Glomerular visceral epithelial cell (primary cell): ENCODE data around the gene TRPT1.

Source experiments
- DNase-seq: peaks from one replicate; pipeline ENCODE4 v3.0.0-alpha.2; 2016; ENCODE audit errors: extremely low spot score

TRPT1 gene

DNA sequence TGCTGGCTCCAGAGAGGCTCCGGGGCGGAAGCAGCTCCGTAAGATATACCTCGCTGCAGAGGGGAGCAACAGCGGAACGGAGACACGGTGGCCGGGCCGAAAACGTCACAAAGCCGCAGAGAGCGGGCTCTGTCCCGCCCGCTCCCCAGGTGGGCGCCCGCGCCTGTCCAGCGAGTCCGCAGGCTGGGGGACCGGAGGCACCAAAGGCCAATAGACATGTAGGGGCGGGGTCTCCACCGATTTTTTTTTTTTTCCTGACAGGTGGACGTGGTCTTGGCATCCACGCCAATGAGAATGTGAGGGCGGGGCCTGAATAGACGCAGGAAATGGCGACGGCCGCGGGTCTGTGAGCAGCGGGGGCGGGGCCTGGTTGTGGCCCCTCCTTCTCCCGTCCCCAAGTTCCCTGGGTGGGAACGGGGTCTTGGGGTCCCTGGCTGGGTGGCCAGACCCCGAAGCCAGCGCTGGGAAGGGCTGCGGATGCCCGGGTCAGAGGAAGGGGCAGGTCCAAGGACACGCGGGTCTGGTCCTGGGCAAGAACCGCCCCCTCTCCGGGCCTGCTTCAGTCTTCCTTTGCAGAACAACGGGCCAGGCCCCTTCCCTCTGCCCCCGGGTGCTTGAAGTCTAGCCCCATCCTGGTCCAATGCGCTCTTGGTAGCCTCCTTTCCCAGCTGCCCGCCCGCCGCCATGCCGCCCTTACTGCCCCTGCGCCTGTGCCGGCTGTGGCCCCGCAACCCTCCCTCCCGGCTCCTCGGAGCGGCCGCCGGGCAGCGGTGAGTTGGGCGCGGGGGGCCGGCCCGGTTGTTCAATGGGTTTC is 4.4 kb upstream of the TRPT1 start, which contains the start of gene DNAJC4:
TSS of gene DNAJC4 (plus strand) at position 378 of the 814 bp plus-strand sequence. CDS start at position 685, 307 bp downstream.
- DNase-seq = peak; percentile 91

DNA sequence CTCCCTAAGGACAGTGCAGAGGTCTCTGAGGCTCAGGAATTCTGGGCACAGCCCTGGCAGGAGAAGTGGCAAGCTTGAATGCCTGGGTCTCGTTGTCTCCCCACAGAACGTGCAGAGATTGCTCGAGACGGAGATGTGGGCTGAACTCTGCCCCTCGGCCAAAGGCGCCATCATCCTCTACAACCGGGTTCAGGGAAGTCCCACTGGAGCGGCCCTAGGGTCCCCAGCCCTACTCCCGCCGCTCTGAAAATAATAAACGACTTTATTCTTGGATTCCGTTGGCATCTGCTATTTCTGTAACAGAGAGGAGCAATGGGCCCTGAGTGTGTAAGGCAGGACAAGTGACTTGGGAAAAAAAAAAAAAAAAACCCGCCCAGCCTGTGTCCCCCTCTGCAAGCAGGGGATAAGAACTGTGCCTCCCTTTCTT is 3.8 kb upstream of the TRPT1 start:
- DNase-seq = no peak

DNA sequence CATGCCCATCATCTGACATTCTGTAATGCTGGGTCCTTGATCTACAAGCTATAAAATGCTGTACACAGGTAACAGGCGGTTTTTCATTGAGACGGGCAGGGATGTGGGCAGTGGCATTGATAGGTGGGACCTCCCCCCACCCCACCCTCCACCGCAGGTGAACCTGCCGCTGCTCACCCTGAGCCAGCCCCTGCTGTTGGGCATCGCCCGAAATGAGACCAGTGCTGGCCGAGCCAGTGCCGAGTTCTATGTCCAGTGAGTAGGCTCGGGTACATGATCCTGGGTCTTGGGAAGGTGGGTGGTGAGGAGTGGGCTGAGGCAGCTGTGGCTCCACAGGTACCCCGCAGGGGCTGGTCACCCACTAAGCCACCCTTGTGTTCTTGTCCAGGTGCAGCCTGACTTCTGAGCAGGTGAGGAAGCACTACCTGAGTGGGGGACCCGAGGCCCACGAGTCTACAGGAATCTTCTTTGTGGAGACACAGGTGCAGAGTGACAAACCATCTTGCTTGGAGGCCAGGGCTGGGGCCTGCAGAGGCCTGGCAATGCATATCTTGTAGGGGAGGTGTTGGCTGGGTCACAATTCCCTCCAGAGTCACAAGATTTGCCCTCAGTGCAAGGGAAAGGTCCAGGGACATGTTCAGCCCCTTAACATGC is 3.2 kb upstream of the TRPT1 start:
- no peak for DNase-seq

DNA sequence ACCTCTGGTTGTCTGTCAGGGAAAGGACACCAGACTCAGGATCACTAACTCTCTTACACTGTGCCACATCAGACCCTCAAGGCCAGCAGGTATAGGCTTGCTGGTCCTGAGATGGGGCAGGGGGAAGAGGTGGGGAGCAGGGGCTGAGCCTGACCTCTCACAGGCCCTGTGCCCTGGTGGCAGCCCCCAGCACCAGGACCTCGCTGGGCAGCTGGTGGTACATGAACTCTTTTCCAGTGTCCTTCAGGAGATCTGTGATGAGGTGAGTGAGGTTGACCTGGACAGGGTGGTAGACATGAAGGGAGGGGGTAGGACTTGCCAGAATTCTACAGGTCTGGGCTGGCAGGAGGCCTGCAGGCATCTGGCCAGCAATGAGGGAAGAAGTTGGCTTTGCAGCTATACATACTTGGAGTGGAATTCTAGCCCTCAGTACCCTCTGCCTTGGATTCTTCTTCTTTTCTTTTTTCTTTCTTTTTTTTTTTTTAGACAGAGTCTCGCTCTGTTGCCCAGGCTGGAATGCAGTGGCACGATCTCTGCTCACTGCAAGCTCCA is 1.5 kb upstream of the TRPT1 start:
- peak; percentile 26 for DNase-seq

DNA sequence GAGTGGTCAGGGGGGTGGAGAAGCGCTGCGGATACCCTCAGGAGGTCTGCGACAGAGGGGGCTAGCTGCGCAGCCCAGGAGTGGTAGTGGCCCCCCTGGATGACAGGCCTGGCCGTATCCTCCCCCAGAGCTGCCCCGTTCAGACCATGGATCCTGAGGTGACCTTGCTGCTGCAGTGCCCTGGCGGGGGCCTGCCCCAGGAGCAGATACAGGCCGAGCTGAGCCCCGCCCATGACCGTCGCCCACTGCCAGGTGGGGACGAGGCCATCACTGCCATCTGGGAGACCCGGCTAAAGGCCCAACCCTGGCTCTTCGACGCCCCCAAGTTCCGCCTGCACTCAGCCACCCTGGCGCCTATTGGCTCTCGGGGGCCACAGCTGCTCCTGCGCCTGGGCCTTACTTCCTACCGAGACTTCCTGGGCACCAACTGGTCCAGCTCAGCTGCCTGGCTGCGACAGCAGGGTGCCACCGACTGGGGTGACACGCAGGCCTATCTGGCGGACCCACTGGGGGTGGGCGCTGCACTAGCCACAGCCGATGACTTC is 593 bp upstream of the TRPT1 start:
- peak; percentile 31 for DNase-seq

DNA sequence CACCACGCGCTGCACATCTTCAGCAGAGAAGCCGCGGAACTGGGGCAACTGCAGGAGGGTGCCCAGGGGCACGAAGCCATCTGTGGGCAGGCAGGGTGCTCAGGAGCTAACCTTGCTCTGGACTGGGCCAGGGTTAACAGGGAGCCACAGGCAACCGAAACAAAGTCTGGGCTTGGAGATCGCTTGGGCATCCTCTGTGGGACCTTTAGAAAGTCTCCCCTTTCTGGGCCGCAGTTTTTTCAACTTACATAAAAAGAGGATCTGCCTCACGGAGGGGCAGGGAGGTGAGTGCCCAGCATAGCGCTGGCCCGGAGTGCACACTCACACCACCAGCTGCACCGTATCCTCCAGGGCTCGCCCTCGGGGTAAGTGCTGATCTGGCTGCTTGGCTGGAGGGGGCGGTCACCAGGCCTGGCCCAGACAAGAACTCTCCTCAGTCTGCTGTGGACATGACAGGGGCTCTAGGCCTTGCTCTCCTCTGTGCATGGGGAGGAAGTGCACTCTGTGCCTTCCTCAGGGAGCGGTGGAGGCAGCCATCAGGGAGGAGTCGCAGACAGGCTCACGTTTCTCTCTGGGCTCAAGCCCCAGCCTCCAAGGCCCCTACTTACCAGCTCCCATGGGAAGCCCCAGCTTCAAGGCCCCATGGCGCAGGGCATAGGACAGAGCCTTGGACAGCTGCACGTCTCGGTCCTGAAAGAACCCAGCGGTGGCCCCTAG is 937 bp downstream of the TRPT1 start:
- no peak for DNase-seq

DNA sequence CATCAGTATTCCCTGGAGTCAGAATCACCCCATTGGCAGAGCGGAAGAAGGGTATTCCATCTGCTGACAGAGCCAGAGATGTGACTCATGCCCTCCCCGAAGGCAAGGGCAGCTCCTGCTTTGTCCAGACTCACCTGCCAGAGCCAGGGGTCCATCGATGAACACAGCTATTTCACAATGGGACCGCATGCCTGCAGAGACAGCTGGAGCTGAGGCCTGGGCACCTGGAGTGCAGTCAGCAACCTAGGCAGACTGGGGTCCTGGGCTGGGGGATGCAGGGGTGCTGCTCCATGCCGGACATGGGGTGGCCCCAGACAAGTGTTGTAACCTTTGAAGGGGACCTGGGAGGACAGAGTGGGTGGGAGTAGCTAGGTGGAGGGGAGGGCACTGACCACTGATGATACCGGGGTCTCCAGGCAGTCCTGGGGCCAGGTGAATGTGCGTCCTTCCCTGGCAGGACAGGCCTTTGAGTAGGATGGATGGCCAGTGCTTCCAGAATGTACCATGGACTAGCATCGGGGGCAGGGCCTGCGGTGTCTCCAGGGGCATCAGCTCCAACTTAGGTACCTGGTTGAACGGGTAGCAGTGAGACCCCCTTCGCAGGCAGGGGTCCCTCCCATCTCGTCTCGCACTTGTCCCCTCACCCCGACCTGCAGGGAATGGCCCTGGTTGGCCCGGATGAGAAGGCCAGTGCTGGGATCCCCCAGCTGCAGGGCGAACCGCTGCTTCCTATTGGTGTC is 1.7 kb downstream of the TRPT1 start:
- peak; percentile 42 for DNase-seq

DNA sequence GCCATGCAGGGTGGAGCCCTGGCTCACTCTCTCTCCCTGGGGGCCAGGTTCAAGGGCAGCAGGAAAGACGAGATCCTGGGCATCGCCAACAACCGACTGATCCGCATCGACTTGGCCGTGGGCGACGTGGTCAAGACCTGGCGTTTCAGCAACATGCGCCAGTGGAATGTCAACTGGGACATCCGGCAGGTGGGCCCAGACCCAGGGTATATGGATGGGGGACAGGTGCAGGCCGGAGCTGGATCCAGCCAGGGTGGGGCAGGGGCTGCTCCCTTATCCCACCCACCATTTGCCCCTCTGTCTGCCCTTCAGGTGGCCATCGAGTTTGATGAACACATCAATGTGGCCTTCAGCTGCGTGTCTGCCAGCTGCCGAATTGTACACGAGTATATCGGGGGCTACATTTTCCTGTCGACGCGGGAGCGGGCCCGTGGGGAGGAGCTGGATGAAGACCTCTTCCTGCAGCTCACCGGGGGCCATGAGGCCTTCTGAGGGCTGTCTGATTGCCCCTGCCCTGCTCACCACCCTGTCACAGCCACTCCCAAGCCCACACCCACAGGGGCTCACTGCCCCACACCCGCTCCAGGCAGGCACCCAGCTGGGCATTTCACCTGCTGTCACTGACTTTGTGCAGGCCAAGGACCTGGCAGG is 2.9 kb downstream of the TRPT1 start:
- DNase-seq = no peak

DNA sequence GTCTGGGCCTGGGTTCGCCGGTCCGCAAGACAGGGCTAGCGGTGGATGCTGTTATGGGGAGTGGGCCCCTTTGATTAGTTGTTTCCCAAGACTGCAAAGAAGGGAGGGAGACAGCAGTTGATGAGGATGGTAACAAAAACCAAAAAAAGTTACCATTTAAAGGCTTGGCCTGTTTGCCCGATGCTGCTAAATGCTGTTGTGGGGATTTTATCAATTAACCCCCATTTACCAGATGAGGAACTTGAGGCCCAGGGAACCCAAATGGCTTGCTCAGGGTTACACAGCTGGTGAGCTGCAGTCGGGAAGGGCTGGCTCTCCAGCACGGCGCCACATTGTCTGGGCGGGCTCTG is 3.4 kb downstream of the TRPT1 start:
- DNase-seq = no peak

DNA sequence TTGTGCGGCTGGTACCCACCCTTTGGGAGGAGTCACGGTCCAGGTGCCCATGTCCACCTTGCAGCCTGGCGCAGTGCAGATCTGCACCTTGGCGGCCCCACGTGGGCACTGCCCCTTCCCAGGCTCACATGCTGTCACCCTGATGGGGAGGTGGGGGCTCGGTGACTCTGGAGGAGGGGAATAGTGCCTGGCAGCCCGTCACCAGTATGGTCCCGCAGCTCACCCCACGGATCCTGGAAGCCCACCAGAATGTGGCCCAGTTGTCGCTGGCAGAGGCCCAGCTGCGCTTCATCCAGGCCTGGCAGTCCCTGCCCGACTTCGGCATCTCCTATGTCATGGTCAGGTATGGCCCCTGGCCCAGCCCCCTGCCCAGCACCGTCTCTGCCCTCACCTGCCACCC is 5.2 kb downstream of the TRPT1 start:
- no peak for DNase-seq

DNA sequence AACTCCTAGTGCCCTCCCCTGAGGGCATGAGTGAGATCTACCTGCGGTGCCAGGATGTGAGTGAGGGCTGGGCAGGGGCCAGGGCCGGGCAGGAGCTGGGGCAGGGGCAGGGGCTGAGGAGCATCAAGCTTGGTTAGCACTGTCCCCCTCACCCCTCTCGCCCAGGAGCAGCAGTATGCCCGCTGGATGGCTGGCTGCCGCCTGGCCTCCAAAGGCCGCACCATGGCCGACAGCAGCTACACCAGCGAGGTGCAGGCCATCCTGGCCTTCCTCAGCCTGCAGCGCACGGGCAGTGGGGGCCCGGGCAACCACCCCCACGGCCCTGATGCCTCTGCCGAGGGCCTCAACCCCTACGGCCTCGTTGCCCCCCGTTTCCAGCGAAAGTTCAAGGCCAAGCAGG is 5.7 kb downstream of the TRPT1 start:
- DNase-seq = no peak

DNA sequence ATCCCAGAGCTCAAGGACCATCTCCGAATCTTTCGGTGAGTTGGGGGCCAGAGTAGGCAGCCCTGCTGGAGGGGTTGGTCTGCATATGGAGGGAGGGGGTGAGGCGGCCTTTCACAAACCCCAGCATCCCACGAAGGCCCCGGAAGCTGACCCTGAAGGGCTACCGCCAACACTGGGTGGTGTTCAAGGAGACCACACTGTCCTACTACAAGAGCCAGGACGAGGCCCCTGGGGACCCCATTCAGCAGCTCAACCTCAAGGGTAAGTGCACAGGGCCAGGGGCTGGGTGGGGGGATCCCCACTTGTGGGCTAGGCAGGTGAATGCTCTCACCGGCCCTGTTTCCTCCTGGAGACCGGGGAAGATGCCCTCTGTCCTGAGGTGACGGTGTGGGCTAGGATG is 6.2 kb downstream of the TRPT1 start:
- no peak for DNase-seq

DNA sequence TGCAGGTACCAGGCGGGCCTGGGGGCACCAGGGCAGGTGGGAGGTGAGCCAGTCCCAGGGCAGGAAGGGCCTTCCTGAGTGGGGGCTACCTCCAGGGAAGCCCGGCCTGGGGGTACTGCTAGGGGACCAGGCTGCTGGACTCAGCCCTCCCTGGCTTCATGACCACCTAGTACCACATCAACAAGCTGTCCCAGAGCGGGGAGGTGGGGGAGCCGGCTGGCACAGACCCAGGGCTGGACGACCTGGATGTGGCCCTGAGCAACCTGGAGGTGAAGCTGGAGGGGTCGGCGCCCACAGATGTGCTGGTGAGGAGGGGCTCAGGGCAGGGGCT is 6.7 kb downstream of the TRPT1 start:
- DNase-seq = no peak

DNA sequence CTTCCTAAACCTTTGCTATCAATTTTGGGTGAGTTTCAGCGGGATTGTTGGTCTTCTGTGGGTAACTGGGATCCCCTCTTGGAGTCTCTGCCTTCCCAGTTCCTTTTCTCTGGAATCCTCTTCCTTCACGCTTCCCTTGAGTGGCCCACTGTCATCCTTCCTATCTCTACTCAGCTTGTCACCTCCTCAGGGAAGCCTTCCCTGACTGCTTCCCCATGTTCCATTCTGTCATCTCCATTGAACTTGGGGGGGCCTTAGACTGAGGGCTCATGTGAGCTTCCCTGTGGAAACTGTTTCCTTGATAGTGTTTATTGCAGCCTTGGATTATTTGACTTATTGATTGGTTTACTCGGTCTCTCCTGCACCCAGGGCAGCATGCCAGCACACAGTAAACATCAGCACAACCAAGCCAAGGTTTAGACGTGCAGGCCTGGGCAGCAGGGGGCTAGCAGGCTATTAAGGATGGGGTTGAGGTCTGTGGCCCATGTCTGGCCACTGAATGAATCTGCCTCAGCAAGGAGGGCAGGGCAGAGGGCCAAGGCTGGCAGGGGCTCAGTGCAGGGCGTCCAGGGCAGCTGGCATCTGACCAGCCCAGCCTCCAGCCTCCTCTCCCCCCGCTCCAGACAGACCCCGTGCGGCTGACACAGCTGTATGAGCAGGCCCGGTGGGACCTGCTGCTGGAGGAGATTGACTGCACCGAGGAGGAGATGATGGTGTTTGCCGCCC is 7.2 kb downstream of the TRPT1 start:
- no peak for DNase-seq

DNA sequence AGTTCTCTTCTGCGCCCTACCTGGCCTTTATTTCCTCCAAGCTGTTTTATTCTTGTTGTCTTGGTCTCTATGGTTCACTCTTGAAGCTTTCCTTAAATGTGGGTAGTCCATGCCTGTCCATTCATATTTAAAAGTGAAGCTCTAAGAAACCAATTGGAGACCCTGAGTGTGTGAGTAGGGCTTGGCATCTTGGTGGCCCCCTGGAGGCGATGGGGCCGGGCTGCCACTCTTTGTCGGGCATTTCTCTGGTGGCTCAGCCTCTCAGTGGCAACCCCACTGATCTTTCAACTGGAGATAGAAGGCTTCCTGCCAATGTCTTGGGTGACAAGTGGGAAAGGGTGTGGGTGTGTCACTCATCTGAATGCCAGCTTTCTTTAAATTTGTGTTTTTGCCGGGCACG is 9.1 kb downstream of the TRPT1 start:
- no peak for DNase-seq

DNA sequence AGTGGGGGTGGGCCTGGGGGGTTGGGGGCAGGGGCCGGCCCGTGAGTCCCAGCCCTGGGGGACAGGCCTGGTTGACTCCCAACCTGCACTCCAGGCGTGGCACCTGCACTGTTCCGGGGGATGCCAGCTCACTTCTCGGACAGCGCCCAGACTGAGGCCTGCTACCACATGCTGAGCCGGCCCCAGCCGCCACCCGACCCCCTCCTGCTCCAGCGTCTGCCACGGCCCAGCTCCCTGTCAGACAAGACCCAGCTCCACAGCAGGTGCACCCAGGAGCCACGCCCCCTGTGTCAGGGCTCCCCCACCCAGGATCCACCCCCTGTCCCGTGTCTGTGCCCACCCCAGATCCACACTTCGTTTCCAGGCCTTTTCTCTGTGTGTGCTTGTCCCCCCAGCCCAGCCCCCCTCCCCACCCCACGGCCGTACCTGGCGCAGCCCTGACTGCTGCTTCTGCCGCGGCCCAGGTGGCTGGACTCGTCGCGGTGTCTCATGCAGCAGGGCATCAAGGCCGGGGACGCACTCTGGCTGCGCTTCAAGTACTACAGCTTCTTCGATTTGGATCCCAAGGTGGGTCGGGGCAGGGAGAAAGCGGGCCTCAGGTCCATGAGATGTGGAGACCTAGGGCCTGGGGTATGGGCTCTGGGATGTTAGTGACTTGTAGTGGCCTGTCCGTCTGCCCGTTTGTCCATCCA is 14.7 kb downstream of the TRPT1 start:
- DNase-seq = no peak

DNA sequence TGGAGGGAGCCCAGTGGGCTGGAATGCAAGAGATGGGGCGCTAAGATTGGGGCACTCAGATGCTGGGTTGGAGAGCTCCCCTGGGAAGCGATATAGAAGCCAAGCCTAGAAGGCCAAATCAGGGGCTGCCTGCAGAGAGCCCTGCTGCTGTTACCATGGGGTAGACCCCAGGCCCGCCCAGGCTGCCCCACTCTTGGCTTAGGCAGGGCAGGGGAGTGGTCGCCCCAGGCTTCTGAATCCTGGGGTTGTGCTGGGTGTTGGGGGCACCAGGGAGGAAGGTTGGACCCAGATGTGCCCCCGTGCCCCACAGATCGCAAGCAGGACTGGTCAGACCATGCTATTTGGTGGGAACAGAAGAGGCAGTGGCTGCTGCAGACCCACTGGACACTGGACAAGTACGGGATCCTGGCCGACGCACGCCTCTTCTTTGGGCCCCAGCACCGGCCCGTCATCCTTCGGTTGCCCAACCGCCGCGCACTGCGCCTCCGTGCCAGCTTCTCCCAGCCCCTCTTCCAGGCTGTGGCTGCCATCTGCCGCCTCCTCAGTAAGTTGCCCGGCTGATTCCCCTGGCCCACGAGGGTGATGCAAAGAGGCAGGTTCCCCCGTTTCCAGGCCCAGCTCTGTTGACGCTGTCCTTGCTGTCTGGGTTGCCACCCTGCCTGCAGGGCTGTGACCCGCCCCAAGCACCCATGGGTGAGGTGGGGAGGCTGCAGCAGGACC is 15.5 kb downstream of the TRPT1 start:
- no peak for DNase-seq

DNA sequence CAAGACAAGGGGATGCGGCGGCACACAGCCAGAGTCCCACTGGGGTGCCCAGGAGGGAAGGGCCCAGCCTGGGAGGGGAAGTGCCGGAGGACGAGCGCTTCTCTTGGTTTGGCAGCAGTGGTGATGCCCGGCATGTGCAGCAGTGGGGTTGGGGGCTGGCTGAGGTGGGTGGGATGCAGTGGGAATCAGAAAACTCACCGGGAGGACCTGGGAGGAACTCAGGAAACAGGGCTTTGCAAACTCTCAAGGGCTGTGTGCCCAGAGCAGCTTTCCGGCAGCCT is 16.5 kb downstream of the TRPT1 start:
- DNase-seq = no peak

DNA sequence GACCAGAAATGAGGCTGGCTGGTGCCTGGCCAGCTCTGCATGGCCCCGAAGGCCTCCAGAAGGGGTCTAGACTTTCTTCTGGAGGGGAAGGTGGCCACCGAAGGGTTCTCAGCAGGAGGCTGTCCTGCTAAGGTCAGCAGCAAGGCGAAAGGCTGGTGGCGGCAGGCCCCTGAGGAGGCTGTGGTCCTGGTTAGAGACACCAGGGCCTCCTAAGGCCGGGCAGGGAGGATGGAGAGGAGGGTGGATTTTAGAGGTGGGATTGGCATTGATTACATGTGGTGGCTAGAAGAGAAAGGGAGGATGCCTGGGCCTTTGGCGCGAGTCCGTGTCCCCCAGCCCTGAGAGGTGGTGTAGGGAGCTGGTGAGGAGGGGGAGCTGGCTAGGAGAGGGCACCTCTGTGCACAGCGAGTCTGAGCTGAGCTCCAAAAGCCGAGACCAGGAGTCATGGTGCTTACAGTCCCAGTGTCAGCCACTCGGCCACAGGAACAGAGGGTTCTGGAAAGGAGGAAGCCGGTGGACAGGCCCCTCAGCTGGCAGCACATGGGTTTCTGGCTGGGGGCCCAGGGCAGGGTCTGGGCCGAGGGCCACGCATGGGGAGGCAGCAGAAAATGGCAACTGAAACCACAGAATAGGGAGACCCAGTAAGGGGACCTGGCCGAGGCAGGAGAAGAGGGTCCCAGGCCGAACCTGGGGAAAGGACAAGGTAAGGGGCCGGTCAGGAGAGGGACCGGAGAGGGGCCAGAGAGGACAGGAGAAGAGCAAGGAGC is 17.0 kb downstream of the TRPT1 start:
- DNase-seq = no peak
